NOMO-1 (cell line): Measurements from ENCODE around the gene IQCK.

ENCODE experiments used
- DNase-seq, 2 experiments: peaks; one replicate each; lab custom pipeline; 2025; ENCODE audit not compliant: unreplicated experiment in 2 of 2; lab: John Stamatoyannopoulos, UW

The IQCK gene

DNA sequence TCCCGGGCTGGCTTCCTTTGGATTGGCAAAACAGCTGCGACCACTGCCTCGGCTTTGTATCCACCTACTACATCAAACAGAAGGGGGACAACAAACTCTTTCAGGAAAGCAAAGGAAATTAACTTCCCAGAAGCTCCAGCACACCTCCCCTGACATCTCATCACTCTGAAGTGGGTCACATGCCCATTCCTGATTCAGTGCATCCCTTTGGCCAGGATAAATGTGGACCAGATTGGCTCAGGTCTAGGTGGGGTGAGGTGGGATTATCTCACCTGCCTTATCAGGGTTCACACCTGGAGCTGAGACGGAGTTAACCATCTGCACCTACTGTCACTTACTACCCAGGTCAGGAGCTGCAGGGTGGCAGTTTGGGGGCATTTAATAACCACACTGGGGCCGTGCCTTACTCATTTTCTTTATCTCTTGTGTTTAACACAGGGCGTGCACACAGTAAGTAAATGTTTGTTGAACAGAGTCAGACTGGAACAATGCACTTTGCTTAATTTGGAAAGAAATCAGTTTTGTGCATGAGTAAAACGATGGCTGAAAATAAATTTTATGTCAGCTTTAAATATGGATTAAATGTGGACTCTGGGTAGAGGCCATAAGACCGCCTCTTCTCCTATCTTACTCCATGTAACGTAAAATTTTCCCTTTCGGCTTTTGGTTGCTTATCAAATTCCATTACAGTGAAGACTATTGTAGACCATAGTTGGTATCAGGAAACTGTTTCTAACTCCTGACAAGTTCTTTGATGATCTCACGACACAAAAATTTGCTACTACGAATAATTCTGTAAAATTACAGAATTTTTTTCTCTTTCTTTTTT lies 36.0 kb downstream of the IQCK start:
- DNase-seq: no peak

DNA sequence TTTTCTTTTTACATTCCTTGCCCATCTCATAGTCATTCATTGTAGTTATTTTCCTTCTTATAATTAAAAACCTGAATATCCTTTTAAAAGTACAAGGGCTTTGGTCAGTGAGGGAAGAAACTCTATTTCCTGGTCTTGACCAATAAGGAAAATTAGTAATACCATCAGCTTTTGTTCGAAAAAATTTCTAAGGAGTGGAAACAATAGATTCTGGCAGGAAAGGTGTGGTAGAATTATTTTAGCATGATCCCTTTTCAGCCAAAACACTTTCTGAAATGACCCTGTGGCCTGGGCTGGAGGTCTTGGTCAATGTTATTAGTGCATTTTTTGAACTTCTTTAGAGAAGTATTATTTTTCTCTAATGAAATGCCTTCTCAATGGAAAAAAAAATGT lies 36.6 kb downstream of the IQCK start:
- DNase-seq: no peak

DNA sequence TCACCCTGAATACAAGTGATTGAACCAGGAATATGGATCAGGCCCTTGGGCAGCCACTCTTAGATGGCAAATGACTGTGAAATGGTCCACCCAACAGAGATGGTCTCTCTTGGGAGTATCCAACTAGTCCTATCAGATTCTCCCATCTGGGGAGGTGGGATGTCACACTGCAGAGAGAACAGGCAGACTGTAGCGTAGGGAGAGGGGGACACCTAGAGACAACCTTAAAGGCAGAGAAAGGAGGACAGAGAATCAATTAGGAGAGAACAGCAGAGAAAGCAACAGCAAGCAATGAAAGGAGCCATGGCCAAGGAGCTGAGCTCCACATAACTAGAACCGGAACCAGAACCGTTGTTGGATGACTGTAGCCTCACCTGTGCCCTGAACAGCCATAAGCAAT lies 37.2 kb downstream of the IQCK start:
- no peak for DNase-seq

DNA sequence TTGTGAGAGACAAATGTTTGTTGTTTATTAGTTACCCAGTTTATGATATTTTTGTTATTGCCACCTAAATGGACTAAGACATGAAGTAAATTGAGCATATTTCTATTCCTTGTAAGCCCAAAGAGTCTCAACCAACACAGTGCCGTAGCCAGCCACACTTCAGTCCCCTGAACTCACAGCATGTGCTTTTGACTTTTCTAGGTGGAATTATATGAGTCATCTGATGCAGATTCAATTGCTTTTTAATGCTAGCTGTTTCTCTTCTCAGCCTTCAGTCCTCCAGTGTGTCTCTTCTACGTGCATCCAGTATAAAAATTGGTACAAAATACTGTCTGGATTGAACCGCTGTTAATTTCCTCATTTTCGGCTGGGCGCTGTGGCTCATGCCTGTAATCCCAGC lies 39.0 kb downstream of the IQCK start:
- no peak for DNase-seq

DNA sequence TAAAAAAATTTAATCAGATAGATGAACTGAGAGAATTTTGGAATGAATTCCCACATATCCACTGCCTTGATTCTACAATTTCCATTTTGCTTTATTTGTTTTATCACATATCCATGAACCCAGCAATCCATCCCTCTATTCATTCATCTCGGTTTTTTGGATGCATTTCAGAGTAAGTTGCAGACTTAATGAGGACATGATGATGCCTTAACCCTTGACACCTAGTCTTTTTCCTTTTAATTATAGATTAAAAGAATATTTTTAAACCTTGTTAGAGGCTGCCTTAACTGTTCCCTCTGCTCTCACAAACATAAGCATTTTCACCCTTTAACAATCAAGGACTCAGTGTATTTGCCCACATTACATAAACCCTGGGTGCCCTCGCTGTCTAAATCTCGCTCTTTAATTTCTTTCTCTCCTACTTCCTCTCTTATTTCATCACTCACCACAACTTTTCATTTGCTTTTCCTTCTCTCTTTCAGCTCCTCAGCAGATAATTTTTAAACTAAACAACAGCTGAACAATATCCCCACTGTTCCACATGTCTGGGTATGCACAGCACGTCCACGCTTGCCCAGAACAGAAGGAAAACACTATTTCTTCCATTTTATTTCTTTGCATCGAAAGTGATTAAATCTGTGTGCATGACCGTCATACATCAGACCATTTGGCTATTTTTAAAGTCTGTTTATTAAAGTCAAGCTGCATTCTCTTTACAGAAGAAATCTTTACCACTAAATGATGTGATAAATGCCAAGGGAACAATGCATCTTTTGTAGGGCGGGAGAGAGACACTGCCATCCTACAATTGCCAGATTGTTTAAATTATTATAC lies 39.9 kb downstream of the IQCK start:
- peak; percentile 8 to 45 for DNase-seq

DNA sequence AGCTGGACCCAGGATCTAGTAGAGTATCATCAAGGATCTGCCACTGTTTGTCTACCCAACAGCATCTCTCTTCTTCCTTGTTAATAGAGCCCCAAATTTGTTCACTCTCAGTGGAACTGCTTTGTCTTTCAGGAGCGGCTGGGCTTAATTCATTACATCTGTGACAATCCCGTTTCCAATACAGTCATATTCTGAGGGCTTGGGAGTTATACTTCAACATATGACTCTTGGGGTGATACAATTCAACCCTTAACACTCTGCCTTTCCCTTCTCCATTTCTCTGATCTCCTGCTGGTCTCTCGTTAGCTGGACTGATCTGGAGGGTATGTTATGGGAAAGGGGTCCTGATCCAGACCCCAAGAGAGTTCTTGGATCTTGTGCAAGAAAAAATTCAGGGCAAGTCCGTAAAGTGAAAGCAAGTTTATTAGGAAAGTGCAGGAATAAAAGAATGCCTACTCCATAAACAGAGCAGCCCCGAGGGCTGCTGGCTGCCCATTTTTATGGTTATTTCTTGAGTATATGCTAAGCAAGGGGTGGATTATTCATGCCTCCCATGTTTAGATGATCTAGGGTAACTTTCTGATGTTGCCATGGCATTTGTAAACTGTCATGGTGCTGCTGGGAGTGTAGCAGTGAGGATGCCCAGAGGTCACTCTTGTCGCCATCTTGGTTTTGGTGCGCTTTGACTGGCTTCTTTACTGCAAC lies 42.4 kb downstream of the IQCK start:
- DNase-seq: no peak

DNA sequence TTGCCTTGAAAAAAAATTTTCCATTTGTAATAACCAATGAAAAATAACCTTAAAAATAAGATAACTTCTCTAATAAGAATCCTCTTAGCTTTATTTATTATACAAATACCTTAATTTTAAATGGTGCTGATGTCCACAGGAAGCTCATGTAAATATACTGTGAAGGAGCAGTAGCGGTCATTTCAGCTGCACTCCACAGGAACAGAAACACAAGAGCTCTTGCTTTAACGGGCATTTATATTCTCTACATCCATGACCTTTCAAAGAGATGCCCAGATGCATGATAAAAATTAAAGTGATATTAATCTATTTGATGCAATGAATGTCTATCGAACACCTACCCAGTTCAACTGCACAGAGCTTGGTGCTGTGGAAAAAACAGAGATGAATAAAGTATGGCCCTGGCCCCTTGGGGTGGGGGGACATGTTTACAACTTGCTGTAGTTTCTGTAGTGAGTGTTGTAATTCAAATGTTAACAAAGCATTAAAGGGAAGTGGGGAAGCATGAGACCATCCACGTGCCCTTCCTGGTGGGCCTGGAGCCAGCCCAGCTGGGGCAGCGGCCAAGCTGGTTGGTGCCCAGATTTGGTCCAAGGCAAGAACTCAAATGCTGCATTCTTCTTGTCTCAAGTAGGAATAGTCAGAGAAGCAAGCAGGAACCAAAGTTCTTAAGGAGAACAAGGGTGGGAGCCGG lies 47.9 kb downstream of the IQCK start:
- DNase-seq: no peak

DNA sequence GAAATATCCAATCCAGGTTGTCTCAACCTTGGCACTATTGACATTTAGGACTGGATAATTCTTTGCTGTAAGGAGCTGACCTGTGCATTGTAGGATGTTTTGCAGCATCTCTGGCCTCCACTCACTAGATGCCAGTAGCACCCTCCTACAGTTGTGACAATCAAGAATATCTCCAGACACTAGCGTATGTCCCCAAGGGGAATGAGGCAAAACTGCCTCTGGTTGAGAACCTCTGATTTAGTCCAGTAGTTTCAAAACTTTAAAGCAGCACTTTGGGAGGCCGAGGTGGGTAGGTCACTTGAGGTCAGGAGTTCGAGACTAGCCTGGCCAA lies 48.4 kb downstream of the IQCK start:
- no peak for DNase-seq

DNA sequence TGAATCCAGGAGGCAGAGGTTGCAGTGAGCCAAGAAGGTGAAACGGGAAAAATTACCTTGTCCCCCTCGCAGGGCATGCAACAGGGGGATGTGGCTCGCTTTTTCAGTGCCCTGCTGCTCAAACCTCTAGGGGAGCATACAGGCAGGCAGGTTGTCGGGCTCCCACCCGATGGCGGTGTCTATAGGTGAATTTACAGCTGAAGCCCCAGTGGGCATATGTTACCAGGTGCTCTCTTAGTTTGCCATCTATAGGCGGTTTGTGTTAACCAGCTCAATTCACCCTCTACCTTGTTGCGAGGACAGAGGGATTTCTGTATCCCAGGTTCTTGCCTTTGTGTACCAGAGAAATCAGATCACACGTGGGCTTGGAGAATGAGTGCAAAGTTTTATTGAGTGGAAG lies 48.9 kb downstream of the IQCK start:
- no peak for DNase-seq

DNA sequence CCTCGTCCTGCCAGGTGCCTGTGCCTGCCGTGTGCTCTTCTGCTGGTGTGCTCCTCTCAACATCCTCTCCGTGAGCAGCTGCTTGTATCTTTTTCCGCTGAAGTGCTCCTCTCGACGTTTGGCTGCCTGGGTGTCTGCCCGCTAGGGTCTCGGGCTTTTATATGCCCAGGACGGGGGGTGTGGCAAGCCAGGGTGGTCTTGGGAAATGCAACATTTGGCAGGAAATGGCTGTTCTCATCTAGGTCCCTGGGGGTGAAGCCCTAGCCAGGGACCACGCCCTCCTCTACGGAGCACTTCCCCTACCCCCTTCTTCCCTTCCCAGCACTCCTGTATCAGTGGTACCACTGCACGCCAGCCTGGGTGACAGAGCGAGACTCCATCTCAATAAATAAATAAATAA lies 49.4 kb downstream of the IQCK start:
- DNase-seq: no peak

DNA sequence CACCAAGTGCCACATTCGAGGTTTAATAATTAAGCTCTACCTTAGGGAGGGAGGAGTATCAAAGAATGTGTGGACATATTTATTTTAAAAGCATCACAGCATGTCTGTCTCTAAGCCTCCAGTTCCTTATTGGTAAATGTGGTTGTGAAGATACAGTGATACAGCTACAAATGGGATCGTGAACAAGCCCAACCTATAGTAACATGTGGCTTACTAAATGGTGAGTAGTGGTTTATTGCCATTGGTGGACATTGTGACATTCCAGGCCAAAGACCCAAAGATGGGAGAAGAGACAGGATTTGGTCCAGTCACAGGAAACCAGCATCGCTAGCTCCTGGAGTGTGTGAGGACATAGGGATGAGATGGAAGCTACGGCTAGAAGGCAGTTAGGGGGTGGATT lies 51.2 kb downstream of the IQCK start:
- DNase-seq: no peak

DNA sequence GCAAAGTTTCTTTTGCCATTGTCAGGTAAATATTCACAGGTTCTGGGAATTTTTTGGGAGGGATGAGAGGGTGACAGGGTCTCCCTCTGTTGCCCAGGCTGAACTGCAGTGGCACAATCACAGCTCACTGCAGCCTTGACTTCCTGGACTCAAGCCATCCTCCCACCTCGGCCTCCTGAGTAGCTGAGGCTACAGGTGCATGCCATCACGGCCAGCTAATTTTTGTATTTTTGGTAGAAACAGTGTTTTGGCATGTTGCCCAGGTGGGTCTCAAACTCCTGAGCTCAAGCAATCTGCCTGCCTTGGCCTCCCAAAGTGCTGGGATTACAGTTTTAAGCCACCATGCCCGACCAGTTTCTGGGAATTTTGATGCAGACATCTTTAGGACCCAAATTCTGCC lies 53.0 kb downstream of the IQCK start:
- no peak for DNase-seq

DNA sequence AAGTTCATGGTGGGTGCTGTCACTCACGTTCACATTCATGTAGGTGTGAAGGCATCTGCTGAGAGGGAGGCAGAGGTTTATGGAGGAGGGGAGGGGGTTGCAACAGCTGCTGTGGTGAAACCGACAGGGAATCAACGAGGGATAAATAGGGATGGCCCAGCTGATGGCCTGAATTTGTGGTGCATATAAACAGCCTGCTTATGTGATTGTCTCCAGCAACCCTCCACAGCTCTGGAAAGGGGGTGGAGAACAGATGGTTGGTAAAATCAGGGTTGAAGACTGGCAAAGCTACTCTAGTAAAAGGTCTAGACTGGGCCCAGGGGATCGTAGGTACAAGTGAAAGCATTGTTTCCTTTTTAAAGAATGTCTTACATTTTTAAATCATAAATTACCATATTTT lies 53.7 kb downstream of the IQCK start:
- DNase-seq: no peak

DNA sequence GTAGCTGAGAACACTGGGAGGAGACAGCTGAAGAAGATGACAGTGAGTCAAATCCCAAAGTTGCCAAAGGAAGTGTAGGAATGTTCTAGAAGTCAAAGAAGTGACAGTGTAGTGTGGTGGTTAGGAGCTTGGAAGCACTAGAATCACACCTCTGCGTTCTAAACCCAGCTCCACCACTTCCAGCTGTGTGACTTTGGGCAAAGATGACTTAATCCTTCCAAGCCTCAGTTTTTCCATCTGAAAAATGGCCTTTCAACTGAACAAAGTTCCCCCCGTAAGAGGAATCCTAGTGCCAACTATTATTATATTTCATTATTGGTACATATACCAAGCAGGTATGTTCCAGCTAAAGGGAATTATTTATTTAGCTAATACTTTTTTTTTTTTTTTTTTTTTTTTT lies 56.0 kb downstream of the IQCK start:
- DNase-seq: no peak

DNA sequence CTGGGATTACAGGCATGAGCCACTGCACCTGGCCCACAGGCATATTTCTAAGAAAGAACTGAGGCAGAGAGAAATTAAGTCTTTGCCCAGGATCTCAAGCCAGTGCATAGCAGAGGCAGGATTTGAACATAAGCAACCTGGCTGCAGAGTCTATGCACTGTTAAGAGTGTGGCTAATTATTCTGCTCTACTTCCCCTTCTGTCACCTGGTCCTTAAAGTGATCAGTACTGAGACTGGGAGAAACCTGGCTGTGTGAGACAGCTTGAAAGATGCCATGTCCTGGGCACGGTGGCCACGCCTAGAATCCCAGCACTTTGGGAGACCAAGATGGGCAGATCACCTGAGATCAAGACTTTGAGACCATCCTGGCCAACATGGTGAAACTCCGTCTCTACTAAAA lies 58.1 kb downstream of the IQCK start:
- DNase-seq: no peak

DNA sequence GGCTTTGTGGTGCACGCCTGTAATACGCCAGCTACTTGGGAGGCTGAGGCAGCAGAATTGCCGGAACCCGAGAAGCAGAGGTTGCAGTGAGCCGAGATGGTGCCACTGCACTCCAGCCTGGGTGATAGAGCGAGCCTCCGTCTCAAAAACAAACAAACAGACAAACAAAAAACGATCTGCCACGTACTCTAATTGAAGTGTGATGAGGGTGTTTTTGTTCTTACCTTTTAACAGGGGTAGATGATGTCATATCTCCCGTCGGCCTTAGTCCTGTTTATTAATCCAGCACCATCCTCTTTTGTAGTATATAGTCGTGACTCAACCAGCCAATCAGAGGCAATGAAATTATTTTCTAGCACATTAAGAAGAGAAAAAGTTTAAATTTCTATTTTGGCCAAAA lies 58.5 kb downstream of the IQCK start:
- no peak for DNase-seq

DNA sequence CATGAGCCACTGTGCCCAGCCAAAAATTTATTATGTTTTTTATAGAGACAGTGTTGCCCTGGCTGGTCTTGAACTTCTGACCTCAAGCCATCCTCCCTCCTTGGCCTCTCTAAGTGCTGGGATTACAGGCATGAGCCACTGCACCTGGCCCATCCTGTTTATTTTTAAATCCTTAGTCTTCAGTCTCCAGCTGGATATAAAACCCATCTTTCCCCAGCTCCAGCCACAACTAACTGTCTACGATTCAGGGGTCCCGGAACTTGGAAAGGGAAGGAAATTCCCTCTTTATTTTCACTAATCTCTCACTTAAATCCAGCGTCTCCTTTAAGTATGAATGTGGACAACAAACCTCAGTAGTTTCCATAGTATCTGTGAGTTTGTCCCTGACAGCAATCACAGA lies 62.2 kb downstream of the IQCK start:
- DNase-seq: no peak

DNA sequence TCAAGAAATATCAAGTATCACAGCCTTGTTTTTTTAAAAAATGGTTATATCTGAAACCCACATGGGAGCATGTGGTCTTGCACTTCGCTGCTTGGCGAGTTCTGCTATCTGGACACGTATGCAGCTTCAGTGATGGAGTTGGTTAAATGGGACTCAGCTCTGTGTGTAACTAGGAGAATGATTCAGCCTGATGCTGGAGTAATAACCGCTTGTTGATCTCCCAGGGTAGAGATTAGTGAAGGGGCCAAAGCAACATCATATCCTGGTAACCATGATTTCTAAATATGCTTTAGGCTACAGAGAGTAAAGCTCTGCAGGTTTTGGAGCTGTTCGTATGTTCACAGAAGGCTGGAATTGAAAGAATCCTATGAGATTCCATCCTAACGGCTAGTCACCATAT lies 63.2 kb downstream of the IQCK start:
- no peak for DNase-seq

DNA sequence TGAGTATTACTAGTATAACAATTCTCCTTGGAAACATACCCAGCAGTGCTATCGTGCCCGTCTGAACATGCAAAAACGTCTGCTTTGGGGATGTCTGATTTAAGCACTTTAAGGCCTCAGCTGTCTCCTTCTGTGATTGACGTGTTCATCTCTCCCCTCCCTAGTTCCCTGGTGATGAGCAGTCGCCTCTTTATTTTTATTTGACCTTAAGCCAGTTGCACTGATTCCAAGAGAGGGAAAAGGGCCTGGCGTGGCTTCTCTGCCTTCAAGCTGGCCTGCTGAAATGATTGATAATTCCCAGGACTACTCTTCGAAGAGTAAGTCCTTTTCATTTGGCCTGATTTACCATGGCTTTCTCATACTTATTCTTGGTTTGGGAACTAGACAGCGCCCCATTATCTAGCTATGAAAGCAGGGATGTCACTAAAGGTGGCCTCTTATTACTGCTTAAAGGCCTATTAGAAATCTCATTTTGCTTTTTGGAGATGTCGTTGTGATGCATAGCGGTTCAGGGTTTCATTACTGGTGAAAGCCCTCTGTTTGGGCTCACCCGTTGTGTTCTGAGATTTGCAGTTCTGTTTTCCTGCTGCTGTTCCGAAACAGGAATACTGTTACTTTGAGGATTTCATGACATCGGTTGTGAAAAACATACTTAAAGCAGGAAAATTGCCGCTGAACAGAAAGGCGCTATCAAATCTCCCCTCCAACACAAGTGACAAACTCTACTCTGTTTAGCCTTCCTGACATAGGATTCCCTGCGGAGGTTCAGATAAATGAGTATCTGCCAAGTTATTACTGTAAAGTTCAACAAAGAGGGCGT lies 65.5 kb downstream of the IQCK start:
- no peak for DNase-seq

DNA sequence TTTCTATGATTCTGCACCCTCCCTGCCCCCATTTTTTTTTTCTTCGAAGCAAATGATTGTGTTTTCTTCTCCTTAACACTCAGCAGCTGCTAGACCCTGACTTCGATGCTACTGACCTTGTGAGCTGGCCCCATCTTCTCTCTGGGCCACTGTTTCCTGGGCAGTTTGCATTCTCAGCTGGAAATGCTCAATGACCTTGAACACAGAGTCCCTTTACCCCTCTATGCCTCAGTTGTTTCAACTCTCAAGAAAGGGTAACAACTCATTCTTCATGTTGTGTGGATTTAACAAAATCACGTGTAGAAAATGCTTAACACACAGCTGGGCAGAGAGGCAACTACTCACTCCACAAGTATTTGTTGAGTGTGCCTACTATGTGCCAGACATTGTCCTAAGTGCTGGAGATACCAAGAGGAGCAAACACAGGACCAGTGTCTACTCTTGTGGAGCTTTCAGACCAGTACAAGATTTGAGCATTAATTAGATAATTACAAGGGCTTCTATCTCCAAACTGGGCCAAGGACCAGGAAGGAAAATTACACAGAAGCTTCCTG lies 66.2 kb downstream of the IQCK start:
- no peak for DNase-seq
